NCI-H510A (cell line): ENCODE results near the gene ZNF107.
"Not testable (repeated sequence)": the region's sequence is repeated elsewhere in the genome, so short reads cannot be mapped to it uniquely, and the experiment has no call there.

Experiments
- DNase-seq: peaks from one replicate; lab custom pipeline; 2025; lab: John Stamatoyannopoulos, UW

The ZNF107 gene

DNA sequence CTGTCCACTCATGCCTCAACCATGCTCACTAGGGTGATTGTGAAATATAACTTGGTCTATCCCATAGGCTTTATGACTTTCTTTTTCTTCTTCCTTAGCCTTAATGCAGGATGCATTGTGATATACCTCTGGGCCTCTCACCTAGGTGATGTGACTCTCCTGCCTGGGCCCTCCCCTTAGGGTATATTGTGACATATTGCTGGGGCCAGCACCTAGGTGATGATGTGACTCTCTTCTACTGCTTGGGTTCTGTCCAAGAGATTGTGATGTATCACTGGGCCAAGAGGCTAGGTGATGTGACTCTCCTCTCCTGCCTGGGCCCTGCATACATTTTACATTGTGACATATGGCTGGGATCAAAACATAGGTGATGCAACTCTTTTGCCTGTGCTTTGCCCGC is 14.7 kb upstream of the ZNF107 start:
- DNase-seq = no peak

DNA sequence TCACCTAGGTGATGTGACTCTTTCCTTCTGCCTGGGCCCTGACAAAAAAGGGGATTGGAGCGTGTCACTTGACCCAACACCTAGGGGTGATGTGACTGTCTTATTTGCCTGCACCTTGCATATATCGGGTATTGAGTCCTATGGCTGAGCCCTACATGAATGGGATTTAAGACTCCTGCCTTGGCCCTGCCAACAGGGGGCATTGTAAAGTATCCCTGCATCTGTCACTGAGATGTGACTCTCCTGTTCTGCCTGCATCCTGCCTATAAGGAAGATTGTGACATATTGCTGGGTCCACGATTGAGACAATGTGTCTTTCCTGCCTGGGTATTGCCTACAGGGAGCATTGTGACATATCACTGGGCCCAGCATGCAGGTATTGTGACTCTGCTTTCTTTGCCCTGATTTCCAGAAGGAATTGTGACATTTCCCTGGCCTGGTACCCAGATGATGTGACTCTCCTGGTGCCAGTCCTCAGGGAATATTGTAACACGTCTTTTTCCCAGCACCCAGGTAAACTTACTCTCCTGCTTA is 14.2 kb upstream of the ZNF107 start:
- DNase-seq = no peak

DNA sequence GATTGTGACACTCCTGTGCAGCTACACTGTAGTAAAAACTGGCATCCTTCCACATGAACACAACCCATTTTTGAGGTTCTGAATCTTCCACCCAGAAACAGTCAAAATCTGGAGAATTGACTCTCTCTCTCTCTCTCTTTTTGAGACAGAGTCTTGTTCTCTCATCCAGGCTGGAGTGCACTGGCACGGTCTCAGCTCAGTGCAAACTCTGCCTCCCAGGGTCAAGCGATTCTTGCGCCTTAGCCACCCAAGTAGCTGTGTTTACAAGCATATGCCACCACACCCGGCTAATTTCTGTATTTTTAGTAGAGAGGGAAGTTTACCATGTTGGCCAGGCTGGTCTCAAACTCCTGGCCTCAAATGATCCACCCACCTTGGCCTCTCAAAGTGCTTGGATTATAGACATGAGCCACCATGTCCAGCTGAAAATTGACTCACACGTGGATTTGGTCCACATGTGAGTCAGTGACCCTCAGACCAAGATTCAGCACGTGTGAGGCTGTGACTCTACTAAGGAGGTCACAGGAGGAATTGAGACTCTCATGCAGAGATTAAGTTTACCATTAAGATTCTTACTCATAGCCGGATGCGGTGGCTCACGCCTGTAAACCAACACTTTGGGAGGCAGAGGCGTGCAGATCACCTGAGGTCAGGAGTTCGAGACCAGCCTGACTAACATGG is 12.1 kb upstream of the ZNF107 start:
- no peak for DNase-seq

DNA sequence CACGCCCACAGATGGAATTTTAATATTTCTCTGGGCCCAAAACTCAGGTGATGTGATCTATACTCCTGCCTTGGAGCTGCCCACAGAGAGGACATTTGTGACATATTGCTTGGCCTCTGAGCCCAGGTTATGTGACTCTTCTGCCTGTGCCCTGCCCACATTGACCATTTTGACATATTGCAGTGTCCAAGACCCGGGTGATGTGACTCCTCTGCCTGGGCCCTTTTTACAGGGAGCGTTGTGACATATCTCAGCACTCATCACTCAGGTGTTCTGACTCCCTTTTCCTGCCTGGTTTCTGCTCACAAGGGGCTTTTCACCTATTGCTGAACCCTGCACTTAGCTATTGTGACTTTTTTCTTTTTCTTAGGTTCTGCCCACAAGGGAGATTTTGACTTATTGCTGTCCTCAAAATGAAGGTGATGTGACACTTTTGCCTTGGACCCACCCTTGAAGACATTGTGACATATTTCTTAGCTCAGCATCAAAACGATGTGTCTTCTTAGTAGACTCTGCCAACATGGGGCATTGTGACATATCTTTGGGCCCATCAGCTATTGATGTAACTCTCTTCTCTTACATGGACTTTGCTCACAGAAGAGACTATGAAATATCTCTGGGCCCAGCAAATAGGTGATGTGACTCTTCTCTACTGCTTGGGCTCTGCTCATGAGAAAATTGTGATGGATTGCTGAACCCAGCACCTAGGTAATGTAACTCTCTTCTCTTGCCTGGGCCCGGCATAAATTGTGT is 11.0 kb upstream of the ZNF107 start:
- DNase-seq = no peak

DNA sequence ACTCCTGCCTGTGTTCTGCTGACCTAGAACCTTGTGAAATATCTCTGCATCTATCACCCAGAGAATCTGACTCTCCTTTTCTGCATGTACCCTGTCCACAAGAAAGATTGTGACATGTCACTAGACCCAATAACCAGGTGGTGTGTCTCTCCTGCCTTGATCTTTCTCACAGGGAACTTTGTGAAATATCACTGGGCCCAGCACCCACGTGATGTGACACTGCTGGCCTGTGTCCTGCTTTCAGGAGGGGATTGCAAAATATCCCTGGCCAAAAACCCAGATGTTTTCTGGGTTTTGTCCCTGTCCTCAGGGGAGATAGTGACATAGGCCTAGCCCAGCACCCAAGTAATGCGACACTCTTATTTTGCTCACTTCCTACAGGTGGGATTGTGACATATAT is 10.1 kb upstream of the ZNF107 start:
- no peak for DNase-seq

DNA sequence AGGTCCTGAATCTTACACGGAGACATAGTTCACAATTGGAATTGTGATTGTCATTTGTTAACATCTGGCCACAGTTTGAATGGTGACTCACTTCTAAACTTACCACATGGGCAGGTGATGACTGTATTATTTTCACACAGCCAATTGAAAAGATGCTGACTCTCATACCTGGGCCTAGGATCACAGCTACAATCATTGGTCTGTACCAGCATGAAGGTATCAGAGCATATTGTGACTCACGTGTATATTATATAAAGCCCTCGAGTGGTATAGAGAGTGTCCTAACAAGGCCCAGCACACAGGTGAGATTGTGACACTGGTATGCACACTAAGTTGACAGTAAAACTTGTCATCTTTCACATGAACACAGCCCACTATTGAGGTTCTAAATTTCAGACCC is 9.4 kb upstream of the ZNF107 start:
- no peak for DNase-seq

DNA sequence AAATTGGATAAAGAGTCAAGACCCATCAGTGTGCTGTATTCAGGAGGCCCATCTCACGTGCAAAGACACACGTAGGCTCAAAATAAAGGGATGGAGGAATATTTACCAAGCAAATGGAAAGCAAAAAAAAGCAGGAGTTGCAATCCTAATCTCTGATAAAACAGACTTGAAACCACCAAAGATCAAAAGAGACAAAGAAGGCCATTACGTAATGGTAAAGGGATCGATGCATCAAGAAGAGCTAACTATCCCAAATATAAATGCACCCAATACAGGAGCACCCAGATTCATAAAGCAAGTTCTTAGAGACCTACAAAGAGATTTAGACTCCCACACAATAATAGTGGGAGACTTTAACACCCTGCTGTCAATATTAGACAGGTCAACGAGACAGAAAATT is 3.8 kb upstream of the ZNF107 start:
- not testable (repeated sequence) for DNase-seq

DNA sequence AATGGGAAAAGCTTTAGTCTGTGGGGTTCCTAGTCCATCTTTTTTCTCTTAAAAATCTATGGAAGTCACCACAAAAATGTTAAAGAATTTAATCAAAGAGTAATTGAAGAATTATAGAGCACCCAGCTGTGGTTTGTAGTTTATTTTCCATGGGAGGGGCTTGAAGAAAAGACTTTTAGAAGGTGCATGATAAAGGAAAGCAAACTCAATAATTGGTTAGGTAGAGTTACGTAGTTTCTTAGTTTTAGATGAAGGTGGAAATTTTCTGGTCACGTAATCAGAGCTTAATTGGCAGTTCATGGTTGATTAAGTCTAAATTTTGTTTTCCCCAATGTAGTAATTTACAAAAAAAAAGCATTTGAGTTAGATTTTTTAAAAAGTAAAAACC is 724 bp downstream of the ZNF107 start:
- no peak for DNase-seq

DNA sequence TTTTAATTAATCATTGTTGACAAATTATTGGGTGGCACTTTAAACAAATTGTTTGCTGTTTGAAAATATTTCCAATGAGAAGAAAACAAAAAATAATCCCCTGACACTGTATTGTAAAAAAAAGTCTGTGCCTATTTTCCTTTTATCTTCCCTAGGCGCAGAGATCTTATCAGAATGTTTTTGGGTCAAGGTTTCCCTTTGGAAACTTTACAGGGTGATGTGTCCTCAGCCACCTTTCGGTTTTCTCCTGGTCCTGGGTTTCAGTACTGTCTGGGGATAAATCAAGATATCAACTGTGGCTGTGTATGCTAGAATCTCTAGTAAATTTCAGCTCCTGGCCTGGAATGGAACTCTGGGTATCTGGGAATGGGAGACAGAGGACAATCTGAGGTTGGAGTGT is 1.4 kb downstream of the ZNF107 start:
- DNase-seq = no peak

DNA sequence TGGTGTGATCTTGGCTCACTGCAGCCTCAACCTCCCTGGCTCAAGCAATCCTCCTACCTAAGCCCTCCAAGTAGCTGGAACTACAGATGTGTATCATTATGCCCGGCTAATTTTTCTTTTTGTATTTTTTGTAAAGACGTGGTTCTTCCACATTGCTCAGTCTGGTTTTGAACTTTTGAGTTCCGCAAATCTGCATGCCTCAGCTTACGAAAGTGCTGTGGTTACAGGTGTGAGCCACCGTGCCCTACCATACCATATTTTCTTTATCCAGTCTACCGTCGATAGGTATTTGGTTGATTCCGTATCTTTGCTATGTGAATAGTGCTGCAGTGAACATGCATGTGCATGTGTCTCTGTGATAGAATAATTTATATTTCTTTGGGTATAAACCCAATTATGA is 6.5 kb downstream of the ZNF107 start:
- DNase-seq = no peak

DNA sequence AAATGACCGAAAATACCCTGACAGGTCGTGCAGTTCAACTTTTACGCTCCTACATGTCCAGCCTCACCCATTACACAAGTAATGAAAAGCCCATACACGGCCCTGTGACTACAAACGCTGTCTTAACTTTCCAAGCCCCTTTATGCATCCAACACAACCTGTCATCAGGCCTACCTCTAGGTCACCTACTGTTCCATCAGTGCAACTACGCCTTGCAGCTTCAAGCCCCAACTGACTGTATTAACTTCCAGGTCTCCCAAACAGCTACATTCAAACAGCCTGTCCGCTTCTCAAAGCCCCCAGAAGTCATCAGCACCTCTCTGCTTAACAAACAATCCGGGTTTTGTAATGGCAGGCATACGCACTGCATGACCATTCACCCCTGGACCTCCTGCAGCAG is 19.2 kb downstream of the ZNF107 start:
- DNase-seq = no peak

DNA sequence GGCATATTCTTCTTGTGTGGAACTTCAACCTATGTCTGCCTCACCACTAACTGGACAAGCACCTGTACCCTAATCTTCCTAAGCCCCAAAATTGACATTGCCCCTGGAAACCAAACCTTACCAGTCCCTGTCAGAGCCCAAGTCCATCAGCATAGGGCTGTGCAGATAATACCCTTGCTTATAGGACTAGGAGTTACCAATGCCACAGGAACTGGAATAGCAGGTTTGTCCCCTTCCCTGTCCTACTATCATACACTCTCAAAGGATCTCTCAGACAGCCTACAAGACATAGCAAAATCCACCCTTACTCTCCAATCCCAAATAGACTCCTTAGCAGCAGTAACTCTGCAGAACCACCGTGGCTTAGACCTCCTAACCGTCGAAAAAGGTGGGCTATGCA is 19.8 kb downstream of the ZNF107 start:
- DNase-seq = no peak

DNA sequence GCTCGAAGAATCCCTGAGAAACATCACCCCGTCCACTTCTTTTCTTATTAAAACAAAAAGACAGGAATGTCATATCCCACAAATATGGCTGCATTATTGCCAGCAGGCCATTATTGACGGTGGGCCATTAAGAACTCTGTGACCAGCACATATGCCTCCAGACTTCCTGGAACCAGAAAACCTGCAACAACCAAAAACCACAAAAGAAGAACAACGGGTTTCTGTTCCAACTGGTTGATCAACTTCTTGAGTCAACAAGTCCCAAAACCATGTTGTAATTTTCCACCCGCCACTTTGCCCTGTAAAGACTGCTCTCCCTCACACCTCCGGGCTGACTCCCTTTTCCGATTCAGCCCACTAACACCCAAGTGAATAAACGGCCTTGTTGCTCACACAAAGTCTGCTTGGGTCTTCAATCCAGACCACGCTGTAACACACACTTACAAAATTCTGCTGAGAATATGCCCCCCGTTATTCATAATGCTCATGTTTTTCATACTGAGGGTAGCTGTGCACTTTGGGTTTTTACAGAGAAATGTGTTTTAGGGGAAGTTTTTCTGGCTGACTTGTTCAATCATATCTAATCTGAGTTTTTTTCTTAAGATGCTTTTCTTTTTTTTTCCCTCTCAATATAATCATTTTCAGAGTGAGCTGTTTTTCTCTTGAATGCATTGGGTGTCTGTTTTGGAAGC is 20.7 kb downstream of the ZNF107 start:
- DNase-seq = no peak

DNA sequence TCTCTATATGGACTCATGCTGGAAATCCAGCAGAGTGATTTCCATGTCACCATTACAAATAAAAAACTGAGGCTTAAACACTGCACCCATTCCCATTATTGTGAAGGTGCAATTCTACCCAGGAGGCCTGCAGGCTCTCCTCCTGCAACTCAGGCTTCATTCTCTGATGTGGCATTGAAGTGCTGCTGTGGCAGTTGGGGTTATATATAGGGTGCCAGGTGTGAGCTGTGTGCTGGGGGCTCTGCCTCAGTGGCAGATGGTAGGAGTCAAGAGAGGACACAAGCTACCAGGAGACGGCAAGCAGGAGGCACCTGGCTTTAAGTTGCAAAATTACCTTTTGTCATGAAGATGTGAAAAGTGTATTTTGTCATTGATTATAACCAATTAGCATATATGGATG is 21.3 kb downstream of the ZNF107 start:
- no peak for DNase-seq

DNA sequence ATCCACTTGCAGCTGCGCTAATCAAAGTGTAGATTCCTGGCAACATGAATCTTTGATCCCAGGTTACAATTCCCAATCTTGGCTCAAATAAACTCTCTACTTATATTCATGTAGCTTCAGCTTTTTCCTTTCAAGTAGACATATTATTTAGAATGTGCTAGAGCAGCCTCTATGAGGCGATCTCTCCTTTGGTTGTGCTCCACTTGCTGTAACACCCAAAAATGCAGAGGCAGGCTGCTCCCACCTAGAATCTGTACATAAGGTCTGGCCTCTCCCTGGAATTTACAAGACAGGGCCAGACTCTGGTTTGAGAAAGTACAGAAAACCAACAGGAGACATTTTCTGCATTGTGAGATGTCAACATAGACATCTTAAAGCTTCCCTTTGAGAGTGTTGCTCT is 23.1 kb downstream of the ZNF107 start:
- DNase-seq = no peak

DNA sequence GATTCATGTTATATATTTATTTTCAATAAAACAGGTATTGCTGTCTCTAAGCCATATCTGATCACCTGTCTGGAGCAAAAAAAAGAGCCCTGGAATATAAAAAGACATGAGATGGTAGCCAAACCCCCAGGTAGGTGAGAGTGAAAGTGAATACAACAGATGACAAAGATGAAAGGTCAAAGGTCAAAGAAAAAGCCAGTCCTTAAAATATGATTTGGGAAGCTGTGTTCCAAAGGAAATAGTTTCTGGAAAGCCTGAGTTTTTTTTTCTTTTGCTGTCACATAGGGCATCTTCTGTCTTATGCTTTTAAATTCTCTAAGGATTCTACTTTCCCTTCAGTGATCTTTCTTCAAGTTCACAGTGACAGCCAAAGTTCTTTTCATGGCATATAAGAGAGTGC is 25.9 kb downstream of the ZNF107 start:
- no peak for DNase-seq

DNA sequence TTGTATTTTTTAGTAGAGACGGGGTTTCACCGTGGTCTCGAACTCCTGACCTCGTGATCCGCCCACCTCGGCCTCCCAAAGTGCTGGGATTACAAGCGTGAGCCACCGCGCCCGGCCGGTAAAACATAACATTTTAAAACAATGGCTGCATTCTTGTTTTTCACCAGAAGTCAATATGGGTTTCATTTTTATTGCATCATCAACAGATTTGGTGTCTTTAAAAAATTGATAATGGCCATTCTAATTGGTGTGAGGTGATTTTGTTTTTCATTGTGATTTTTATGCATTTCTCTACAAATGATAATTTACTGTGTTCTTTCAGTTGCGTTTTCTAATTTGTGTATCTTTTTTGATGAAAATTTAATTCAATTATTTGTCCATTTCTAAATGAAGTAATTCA is 31.9 kb downstream of the ZNF107 start:
- DNase-seq = not testable (repeated sequence)

DNA sequence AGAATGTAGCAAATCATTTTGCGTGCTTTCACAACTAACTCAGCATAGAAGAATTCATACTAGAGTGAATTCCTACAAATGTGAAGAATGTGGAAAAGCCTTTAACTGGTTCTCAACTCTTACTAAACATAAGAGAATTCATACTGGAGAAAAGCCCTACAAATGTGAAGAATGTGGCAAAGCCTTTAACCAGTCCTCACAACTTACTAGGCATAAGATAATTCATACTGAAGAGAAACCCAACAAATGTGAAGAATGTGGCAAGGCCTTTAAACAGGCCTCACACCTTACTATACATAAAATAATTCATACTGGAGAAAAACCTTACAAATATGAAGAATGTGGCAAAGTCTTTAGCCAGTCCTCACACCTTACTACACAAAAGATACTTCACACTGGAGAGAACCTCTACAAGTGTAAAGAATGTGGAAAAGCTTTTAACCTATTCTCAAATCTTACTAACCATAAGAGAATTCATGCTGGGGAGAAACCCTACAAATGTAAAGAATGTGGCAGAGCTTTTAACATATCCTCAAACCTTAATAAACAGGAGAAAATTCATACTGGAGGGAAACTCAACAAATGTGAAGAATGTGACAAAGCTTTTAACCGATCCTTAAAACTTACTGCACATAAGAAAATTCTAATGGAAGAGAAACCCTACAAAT is 40.8 kb downstream of the ZNF107 start:
- DNase-seq = no peak

DNA sequence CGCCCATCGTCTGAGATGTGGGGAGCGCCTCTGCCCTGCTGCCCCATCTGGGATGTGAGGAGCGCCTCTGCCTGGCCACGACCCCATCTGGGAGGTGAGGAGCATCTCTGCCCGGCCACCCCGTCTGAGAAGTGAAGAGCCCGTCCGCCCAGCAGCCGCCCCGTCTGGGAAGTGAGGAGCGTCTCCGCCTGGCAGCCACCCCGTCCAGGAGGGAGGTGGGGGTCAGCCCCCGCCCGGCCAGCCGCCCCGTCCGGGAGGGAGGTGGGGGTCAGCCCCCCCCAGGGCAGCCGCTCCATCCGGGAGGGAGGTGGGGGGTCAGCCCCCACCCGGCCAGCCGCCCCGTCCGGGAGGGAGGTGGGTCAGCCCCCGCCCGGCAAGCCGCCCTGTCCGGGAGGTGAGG is 52.0 kb downstream of the ZNF107 start:
- DNase-seq = not testable (repeated sequence)

DNA sequence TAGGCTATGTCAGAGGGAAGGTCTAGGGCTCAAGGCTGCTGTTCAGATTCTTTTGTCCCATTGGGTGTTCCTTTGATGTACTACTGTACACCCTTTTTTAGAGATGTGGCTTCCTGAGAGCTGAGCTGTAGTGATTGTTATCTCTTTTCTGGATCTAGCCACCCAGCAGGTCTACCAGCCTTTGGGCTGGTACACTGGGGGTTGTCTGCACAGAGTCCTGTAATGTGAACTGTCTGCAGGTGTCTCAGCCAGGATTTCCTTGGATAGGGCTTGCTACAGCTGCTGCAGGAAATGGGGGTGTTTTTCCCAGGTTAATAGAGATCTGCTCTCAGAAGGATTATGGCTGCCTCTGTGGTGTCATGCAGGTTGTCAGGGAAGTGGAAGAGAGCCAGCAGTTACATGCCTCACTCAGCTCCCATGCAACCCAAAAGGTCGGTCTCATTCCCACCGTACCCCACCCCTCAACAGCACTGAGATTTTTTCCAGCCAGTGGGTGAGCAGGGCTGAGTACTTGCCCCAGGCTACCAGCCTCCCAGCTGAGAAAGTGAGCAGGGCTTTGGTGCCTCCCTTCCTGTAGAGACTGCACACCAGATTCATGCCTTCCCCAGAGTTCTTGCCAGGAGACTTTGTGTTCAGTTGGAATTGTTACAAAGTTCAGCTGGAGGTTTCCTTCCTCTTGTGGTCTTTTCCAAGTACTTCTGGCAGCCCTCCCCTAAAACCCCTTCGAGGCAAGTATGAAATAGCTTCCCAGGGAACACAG is 63.3 kb downstream of the ZNF107 start:
- no peak for DNase-seq

DNA sequence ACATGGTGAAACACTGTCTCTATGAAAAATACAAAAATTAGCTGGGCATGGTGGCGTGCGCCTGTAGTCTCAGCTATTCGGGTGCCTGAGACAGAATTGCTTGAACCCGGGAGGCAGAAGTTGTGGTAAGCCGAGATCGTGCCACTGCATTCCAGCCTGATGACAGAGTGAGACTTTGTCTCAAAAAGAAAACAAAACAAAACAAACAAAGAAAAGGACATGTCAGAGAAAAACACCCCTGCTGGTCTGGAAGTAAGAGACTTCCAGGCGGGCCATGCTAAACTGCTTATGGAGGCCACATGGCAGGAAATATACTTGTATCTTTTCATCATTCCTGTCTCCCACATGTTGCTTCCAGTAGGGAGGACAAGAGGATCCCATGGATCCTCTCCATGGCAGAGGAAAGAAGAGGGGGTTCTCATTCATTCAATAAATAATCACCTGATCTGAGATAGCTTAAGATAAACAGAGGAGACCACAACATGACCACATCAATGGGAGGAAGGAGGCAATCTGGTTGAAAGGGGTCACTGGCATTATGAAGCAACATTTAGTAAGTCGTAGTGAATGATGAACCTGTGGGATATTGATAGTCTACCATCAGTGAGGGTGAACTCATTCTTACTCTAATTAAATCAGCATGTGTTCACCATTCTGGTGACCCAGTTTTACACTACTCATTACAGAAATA is 67.8 kb downstream of the ZNF107 start:
- no peak for DNase-seq
